ENCODE results near the gene FKBP14. TPM values are rescaled to one million over a fixed set of nuclear protein-coding genes. Genes with fewer than 3 reads are reported as not detected.

Gene FKBP14
- total and polyA plus RNA-seq, 2 donors from 2014 or later: 3.2 to 15.4 TPM

GRCh38 chr7:29980151-29980550, 46.4 kb downstream of the FKBP14 start:
- H3K4me3 ChIP-seq (ENCODE audit: low read length in 3 of 3): no peak overlapping the region
- intact Hi-C loops (cut with DNase I): no loop called here
- no peak overlapping the region for H3K9ac ChIP-seq (ENCODE audit: low read length in 3 of 3)
- TF ChIP-seq, protein P1, sequence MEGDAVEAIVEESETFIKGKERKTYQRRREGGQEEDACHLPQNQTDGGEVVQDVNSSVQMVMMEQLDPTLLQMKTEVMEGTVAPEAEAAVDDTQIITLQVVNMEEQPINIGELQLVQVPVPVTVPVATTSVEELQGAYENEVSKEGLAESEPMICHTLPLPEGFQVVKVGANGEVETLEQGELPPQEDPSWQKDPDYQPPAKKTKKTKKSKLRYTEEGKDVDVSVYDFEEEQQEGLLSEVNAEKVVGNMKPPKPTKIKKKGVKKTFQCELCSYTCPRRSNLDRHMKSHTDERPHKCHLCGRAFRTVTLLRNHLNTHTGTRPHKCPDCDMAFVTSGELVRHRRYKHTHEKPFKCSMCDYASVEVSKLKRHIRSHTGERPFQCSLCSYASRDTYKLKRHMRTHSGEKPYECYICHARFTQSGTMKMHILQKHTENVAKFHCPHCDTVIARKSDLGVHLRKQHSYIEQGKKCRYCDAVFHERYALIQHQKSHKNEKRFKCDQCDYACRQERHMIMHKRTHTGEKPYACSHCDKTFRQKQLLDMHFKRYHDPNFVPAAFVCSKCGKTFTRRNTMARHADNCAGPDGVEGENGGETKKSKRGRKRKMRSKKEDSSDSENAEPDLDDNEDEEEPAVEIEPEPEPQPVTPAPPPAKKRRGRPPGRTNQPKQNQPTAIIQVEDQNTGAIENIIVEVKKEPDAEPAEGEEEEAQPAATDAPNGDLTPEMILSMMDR (IDR thresholded peaks at IDR 0.05; ENCODE audit: borderline replicate concordance, extremely low read depth, insufficient read depth): no peak
- no peaks in the 10 kb centered on the region for H3K9me3 ChIP-seq (ENCODE audit: control insufficient read depth in 2 of 3, insufficient read depth in 1 of 3, low read length in 3 of 3)
- DNase-seq (no peak), FAIRE-seq (no peak)
- no peak overlapping the region for H3K27ac ChIP-seq (ENCODE audit: low read depth in 2 of 2, low read length in 2 of 2)
- no peaks in the 10 kb centered on the region for H3K4me1 ChIP-seq (ENCODE audit: control insufficient read depth in 2 of 3, insufficient read depth in 2 of 3, low read depth in 1 of 3, low read length in 3 of 3)
- H3K27me3 ChIP-seq (ENCODE audit: control insufficient read depth, insufficient read depth, low read length): no peaks in the 10 kb centered on the region
- H3K36me3 ChIP-seq (ENCODE audit: control insufficient read depth in 2 of 3, insufficient read depth in 3 of 3, low read length in 3 of 3): no peaks in the 10 kb centered on the region

GRCh38 chr7:29977886-29978651, 48.4 kb downstream of the FKBP14 start:
- Histone ChIP-seq H3K9me3 (ENCODE audit: control insufficient read depth in 2 of 3, insufficient read depth in 1 of 3, low read length in 3 of 3) (no peaks in the 10 kb centered on the region), H3K4me1 (ENCODE audit: control insufficient read depth in 2 of 3, insufficient read depth in 2 of 3, low read depth in 1 of 3, low read length in 3 of 3) (no peaks in the 10 kb centered on the region), H3K4me3 (ENCODE audit: low read length in 3 of 3) (no peak overlapping the region), H3K27me3 (ENCODE audit: control insufficient read depth, insufficient read depth, low read length) (no peaks in the 10 kb centered on the region), H3K9ac (ENCODE audit: low read length in 3 of 3) (no peak overlapping the region), H3K27ac (ENCODE audit: low read depth in 2 of 2, low read length in 2 of 2) (no peak overlapping the region), H3K36me3 (ENCODE audit: control insufficient read depth in 2 of 3, insufficient read depth in 3 of 3, low read length in 3 of 3) (no peaks in the 10 kb centered on the region)
- DNase-seq (peak in 1 of 5 donors; percentile 19), FAIRE-seq (no peak)
- intact Hi-C loops (cut with DNase I): no loop called here
- TF ChIP-seq, protein P1 (IDR thresholded peaks at IDR 0.05; ENCODE audit: borderline replicate concordance, extremely low read depth, insufficient read depth): no peak

GRCh38 chr7:29976673-29977415, 49.7 kb downstream of the FKBP14 start:
- FAIRE-seq (no peak), DNase-seq (peak in 4 of 5 donors; percentile 68 to 92 (median 82))
- Histone ChIP-seq H3K4me1 (ENCODE audit: control insufficient read depth in 2 of 3, insufficient read depth in 2 of 3, low read depth in 1 of 3, low read length in 3 of 3) (no peaks in the 10 kb centered on the region), H3K27me3 (ENCODE audit: control insufficient read depth, insufficient read depth, low read length) (no peaks in the 10 kb centered on the region), H3K4me3 (ENCODE audit: low read length in 3 of 3) (no peak overlapping the region), H3K9me3 (ENCODE audit: control insufficient read depth in 2 of 3, insufficient read depth in 1 of 3, low read length in 3 of 3) (no peaks in the 10 kb centered on the region), H3K36me3 (ENCODE audit: control insufficient read depth in 2 of 3, insufficient read depth in 3 of 3, low read length in 3 of 3) (no peaks in the 10 kb centered on the region), H3K27ac (ENCODE audit: low read depth in 2 of 2, low read length in 2 of 2) (no peak overlapping the region), H3K9ac (ENCODE audit: low read length in 3 of 3) (no peak overlapping the region)
- intact Hi-C loops (cut with DNase I): no loop called here
- TF ChIP-seq, protein P1 (IDR thresholded peaks at IDR 0.05; ENCODE audit: borderline replicate concordance, extremely low read depth, insufficient read depth): no peak
